ENCODE results near the gene PPP2R2D. TPM values are rescaled to one million over a fixed set of nuclear protein-coding genes. Genes with fewer than 3 reads are reported as not detected.
A peak's percentile ranks its signal among the peaks of the same experiment; 100 is the strongest.

PPP2R2D gene
- total RNA-seq, 1 donor, result 24.2 TPM

DNA sequence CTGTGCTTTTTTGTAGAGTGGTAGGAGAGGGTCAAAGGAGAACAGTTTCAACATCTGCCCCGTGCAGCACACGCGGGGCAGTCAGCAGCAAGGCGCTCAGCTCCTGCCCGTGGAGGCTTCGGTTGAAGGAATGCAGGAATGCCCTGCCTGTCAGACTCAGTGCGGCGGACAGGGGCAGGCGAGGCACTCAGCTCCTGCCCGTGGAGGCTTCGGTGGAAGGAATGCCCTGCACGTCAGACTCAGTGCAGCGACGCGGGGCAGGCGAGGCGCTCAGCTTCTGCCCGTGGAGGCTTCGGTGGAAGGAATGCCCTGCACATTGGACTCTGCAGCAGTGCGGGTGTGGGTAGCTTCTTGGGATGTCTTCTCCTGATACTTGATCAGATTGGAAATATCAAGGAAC, 37.0 kb downstream of the PPP2R2D start:
- DNase-seq (ENCODE audit: low read depth), result no peak
- TF ChIP-seq, protein P1, sequence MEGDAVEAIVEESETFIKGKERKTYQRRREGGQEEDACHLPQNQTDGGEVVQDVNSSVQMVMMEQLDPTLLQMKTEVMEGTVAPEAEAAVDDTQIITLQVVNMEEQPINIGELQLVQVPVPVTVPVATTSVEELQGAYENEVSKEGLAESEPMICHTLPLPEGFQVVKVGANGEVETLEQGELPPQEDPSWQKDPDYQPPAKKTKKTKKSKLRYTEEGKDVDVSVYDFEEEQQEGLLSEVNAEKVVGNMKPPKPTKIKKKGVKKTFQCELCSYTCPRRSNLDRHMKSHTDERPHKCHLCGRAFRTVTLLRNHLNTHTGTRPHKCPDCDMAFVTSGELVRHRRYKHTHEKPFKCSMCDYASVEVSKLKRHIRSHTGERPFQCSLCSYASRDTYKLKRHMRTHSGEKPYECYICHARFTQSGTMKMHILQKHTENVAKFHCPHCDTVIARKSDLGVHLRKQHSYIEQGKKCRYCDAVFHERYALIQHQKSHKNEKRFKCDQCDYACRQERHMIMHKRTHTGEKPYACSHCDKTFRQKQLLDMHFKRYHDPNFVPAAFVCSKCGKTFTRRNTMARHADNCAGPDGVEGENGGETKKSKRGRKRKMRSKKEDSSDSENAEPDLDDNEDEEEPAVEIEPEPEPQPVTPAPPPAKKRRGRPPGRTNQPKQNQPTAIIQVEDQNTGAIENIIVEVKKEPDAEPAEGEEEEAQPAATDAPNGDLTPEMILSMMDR (IDR thresholded peaks at IDR 0.05; ENCODE audit: insufficient read depth, low read length), result no peak
- no peak overlapping the region for H3K4me3 ChIP-seq (ENCODE audit: low read depth, low read length)

DNA sequence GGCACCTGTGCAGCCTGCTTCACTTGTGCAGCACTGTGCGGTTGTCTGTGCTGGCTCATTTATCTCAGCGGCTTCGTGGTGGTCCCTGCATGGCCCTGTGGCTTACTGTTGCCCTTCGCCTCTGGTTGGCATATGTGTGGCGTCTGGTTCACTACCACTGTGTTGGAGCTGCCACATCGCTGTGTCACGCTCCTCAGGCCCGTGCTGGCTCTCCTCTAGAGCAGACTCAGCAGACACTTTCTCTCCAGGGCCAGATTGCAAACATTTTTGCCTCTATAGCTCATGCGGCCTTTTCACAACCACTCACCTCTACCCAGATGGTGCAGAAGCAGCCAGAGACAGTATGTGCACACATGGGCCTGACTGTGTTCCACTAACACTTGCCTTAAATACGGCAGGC, 37.9 kb downstream of the PPP2R2D start:
- TF ChIP-seq, protein P1 (IDR thresholded peaks at IDR 0.05; ENCODE audit: insufficient read depth, low read length), result no peak
- DNase-seq (ENCODE audit: low read depth), result no peak
- no peak overlapping the region for H3K4me3 ChIP-seq (ENCODE audit: low read depth, low read length)

DNA sequence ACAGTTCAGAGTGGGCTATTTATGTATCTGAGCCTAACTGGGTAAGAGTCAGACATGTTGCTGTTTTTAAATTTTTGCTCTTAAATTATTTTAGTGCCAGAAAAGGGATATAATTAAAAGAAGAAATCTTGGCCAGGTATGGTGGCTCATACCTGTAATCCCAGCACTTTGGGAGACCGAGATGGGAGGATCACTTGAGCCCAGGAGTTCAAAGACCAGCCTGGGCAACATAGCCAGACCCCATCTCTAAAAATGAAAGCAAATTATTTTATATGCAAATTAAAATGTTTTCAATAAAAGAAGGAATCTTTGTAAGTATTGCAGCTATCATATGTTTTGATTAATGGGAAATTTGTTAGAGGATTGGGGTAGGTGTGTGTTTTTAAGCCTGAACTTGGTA, 41.6 kb downstream of the PPP2R2D start:
- no peak overlapping the region for H3K4me3 ChIP-seq (ENCODE audit: low read depth, low read length)
- DNase-seq (ENCODE audit: low read depth), result no peak
- TF ChIP-seq, protein P1 (IDR thresholded peaks at IDR 0.05; ENCODE audit: insufficient read depth, low read length), result no peak

DNA sequence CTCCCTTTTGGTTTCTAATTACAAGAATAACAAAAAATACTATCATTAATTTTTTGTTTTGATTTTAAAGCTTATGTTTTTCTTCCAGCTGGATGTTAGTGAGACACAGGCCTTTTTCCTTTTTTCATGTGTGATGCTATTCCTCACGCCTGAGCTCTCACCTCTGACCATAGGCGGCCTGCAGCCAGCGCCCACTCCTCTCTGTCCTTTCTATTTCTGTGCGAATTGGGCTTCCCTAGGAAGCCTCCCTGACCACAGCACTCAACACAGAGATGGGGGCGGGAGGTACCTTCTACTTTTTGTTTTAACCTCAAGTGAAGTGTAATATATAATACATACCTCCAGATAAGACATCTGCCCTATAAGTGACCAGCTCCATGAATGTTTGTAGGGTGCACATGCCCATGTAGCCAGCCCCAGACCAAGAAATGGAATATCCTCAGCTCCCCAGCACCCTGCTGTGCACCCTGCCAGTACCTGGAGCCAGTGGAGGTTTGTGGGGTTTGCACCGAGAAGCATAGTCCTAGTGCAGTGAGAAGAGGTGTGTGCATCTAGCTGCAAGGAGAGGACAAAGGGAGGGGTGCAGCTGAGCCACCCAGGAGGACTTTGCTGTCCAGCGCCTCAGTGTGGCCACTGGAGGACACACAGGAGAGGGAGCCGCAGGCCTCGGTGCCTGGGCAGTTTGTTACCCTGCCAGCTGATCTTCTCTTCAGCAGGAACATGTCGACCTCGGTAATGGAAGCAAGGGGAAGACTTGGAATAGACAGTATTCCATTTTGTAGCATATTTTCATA, 42.4 kb downstream of the PPP2R2D start:
- H3K4me3 ChIP-seq (ENCODE audit: low read depth, low read length), result no peak overlapping the region
- DNase-seq (ENCODE audit: low read depth), result peak; percentile 6
- TF ChIP-seq, protein P1 (IDR thresholded peaks at IDR 0.05; ENCODE audit: insufficient read depth, low read length), result no peak

DNA sequence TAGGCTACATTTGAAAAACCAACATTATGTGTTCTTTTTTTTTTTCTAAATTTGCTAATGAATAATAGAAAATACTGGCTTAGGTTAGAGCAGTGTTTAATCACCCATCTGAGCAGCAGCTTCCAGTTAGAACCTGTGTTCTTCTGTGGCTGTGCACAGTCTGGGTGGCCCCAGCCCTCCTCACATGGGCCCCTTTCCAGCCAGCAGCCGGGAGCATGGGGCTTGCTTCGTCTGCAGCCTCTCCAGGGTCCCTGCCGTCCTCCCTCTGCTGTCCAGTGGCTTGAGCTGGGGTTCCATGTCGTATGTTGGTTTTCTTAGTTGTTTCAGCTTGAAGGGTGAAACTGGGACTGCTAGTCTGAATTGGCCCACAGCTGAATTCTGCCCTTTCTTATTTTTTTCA, 43.6 kb downstream of the PPP2R2D start:
- TF ChIP-seq, protein P1 (IDR thresholded peaks at IDR 0.05; ENCODE audit: insufficient read depth, low read length), result no peak
- no peak for DNase-seq (ENCODE audit: low read depth)
- H3K4me3 ChIP-seq (ENCODE audit: low read depth, low read length), result no peak overlapping the region

DNA sequence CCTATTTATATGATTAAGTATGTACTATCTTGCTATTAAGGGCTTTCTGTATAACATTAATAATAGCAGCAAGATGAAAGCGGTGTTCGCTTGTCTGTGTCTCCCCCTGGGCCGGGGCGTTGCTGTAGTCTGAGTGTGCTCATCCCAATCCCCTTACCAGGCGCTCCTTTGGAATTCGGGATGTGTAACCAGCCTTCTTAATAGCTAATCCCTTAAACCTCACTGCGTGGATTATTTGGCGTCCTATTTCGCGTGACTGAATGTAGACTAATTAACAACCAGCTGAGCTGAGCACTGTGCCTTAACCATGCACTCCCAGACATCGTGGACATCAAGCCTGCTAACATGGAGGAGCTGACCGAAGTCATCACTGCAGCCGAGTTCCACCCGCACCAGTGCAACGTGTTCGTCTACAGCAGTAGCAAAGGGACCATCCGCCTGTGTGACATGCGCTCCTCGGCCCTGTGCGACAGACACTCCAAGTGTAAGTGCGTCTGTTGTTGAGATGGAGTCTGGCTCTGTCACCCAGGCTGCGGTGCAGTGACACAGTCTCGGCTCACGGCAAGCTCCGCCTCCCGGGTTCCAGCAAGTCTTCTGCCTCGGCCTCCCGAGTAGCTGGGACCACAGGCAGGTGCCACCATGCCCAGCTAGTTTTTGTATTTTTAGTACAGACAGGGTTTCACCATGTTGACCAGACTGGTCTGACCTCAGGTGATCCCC, 44.3 kb downstream of the PPP2R2D start:
- H3K4me3 ChIP-seq (ENCODE audit: low read depth, low read length), result no peak overlapping the region
- TF ChIP-seq, protein P1 (IDR thresholded peaks at IDR 0.05; ENCODE audit: insufficient read depth, low read length), result no peak
- DNase-seq (ENCODE audit: low read depth), result no peak

All from fibroblast of the aortic adventitia (primary cell).